Keratinocyte (primary cell): ENCODE measurements around the gene PSTPIP2.
A peak's percentile ranks its signal among the peaks of the same experiment; 100 is the strongest.

Source experiments
- EZH2 ChIP-seq: IDR thresholded peaks from one replicate; pipeline ENCODE4 v1.6.1; 2012; ENCODE audit warnings: inconsistent platforms, mild to moderate bottlenecking, low read length, moderate library complexity
- TF ChIP-seq, protein P1 (sequence below), 3 experiments: IDR thresholded peaks in 1 of 3; conservative IDR thresholded peaks in 1 of 3; optimal IDR thresholded peaks in 1 of 3; 2 replicates in 2 of 3; 3 replicates in 1 of 3; pipeline versions ENCODE3 to v1.5.1; 2011; ENCODE audit warnings: low read length in 3 of 3, mild to moderate bottlenecking in 3 of 3, moderate library complexity in 2 of 3, control low read depth in 1 of 3, inconsistent platforms in 1 of 3; ENCODE audit not compliant: insufficient read depth in 2 of 3; ENCODE audit errors: extremely low read depth in 1 of 3

DNA sequence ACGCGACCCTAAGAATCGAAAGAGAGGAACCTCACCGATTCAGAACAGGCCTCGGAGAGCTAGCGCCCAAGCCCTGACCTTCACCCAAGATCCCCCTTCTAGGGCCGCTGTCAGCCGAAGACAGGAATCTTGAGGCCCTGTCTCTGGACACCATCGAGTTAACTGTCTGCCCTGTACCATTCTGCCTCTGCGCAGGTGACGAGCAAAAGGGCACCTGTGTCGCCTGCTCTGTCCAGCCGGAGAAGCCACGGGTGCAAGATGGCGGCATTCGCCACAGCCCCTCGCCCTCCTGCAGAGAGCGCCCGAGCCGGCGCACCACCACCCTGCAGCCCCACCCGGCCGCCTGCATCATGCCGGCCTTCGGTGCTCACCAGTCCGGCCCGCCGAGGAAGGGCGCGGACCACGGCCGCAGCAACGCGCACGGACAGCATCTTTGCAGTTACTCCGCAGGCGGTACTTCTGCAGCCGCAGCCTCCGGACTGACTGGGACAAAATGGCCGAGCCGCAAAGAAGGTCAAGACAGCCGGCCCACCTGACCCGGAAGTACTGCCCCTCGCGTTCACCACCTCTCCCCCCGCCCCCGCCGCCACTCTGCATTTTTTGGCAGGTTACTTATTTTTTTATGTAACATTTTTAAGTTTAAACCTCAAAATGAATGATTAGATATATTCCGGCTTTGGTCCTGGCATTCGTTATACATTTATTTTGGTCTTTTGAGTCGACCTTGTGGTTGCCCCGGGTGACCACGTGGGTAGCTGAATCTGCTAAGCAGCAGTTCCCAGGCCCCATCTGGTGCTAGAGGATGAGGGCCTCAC lies 25.9 kb upstream of the PSTPIP2 start, which contains the start of gene ATP5F1A:
- TF ChIP-seq, protein P1, sequence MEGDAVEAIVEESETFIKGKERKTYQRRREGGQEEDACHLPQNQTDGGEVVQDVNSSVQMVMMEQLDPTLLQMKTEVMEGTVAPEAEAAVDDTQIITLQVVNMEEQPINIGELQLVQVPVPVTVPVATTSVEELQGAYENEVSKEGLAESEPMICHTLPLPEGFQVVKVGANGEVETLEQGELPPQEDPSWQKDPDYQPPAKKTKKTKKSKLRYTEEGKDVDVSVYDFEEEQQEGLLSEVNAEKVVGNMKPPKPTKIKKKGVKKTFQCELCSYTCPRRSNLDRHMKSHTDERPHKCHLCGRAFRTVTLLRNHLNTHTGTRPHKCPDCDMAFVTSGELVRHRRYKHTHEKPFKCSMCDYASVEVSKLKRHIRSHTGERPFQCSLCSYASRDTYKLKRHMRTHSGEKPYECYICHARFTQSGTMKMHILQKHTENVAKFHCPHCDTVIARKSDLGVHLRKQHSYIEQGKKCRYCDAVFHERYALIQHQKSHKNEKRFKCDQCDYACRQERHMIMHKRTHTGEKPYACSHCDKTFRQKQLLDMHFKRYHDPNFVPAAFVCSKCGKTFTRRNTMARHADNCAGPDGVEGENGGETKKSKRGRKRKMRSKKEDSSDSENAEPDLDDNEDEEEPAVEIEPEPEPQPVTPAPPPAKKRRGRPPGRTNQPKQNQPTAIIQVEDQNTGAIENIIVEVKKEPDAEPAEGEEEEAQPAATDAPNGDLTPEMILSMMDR (optimal IDR thresholded peaks at IDR 0.05 in 1 of 3, IDR thresholded peaks at IDR 0.05 in 1 of 3, conservative IDR thresholded peaks at IDR 0.05 in 1 of 3; ENCODE audit: extremely low read depth in 1 of 3, insufficient read depth in 2 of 3, low read length in 3 of 3) = peak in 1 of 3 experiments; percentile 19
- no peak for TF ChIP-seq EZH2
